Activated CD4-positive, alpha-beta T cell treated with anti-CD3 and anti-CD28 coated beads, Interleukin-10, Interleukin-2, amounts not matched to agents 100 ng/mL and 50 ng/mL, durations not matched to agents 16 hours and 8 hours (primary cell): Measurements from ENCODE around the gene CD22.
"Not testable (repeated sequence)": the region's sequence is repeated elsewhere in the genome, so short reads cannot be mapped to it uniquely, and the experiment has no call there.

Experiments used
- DNase-seq: peaks from one replicate; pipeline ENCODE4 v3.0.0-alpha.2; 2020

CD22 gene

DNA sequence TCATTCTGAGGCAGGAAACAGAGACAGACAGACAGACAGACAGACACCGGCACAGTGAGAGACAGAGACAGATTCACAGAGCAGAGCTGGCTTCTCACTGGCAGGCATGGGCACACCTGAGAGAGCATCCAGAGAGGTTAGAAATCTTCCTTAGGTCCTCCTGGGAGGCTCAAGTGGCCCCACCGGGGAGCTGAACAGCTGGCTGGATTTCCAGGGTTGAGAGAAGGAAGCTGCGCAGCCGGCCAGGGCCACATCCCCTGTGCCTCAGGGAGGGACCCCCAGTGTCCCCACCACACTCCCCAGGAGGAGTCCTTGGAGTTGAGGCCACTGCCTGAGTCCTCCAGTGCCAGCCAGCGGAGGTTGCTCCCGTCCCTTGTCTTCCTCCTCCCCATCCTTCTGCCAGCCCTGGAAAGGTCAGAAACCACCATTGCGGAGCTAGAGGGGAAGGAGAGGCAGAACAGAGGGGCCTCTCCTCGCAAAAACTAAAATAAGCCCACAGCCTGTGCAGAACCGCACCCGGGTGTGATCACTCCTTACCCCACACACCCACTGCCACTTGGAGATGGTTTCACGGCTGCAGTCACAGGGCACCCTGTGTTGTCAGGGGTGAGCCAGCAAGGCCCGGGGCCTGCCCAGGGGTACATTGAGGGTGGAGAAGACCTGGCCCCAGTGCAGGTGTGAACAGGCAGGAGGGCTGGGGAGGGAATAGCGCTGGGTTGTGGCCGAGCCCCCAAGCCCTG is 33.4 kb downstream of the CD22 start:
- DNase-seq: no peak

GRCh38 chr19:35363001-35363590 is 34.1 kb downstream of the CD22 start:
- DNase-seq: no peak

GRCh38 chr19:35363711-35364425 is 34.9 kb downstream of the CD22 start:
- DNase-seq: no peak

DNA sequence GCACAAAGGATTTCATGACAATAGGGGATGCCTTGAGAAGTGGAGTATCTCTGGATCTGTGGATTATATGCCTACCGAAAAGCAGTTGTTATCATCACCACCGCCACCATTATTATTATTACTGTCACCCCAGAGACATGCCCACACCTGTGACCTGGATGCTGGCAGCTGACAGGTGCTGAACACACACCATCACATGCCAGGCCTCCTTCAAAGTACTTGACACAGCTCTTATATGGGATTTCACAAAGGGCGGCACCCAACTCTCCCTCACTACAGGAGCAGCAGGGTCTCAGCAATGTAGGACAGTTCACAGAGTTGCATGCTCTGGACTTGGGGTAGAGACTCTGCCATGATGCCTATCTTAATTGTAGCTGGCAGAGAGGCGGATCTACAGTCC is 36.3 kb downstream of the CD22 start:
- no peak for DNase-seq

- no peak for DNase-seq
Observed at GRCh38 chr19:35368378-35368777, 39.4 kb downstream of the CD22 start.

DNA sequence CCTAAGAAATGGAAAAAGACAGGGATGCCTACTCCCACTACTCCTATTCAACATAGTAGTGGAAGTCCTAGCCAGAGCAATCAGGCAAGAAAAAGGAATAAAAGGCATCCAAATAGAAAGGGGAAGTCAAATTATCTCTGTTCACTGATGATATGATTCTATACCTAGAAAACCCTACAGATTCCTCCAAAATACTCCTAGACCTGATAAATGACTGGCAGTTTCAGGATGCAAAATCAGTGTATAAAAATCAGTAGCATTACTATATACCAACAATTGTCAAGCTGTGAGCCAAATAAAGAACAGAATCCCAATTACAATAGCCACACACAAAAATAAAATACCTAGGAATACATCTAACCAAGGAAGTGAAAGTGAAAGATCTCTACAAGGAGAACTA is 40.5 kb downstream of the CD22 start:
- no peak for DNase-seq

DNA sequence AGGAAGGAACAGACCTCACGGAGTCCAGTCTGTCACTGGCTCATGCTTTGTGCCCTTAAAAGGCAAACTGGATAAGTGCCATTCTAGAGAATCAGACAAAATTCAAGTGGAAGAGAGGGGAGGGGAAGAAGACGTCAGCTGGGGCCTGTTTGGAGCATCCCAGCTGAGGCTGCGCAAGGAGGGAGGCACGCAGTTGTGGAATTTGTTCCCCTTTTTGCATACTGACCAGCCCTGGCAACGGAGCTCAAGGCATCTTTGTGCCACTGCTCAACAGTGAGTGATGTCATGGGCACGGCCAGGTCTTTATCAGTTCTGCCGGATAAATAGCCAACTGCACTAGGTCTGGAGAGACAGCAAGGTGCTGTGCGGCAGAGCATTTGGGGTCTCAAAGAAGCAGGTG is 41.7 kb downstream of the CD22 start, which contains the start of gene GPR42:
Gene GPR42 (plus strand): TSS at position 347 of the 400 bp plus-strand sequence. CDS start 292 bp downstream, outside the sequence.
- no peak for DNase-seq

GRCh38 chr19:35373492-35373891 is 44.5 kb downstream of the CD22 start:
- DNase-seq: no peak

GRCh38 chr19:35374031-35374430 is 45.0 kb downstream of the CD22 start:
- not testable (repeated sequence) for DNase-seq

DNA sequence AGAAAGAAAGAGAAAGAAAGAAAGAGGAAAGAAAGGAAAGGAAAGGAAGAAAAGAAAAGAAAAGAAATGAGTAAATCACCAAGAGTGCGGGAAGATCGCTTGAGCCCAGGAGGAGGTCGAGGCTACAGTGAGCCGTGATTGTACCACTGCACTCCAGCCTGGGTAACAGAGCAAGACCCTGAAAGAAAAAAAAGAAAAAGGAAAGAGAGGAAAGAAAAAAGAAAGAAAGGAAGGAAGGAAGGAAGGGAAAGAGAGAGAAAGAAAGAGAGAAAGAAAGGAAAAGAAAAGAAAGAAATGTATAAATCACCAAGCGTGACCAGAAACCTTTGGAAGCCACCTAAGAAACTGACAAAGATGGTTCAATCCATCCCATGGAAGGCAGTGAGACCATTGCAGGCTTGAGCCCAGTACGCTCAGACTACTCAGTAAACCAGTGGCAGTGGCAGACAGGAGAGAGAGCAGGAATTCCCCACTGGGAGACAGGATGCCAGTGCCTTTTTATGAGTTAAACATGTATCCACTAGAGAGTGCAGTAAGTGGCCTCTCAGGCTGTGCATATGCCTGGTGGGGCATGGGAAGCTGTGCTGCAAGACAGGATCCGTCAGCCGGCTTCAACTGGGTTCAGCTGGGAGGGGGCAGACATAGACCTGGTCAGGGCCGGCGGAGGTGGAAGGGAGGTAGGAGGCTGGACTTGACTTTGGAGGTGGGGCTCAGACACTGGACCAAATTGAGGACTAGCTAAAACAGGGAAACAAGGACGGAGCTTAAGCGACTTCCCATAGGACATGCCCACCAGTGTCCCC is 46.7 kb downstream of the CD22 start:
- DNase-seq: no peak

DNA sequence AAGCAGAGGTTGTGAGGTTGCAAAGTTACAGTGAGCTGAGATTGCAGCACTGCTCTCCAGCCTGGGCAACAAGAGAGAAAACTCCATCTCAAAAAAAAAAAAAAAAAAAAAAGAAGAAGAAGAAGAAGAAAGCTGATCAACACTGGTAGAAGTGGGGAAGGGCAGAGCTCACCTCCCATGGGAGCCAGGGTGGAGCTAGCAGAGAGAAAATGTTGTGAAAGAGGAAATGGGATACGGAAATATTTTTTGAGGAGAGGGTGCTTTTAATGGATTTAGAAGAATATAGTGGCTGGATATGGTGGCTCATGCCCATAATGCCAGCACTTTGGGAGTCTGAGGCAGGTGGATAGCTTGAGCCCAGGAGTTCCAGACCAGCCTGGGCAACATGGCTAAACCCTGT is 48.7 kb downstream of the CD22 start:
- no peak for DNase-seq

GRCh38 chr19:35378356-35378755 is 49.4 kb downstream of the CD22 start:
- DNase-seq: no peak

- not testable (repeated sequence) for DNase-seq
Observed at GRCh38 chr19:35379545-35379944, 50.6 kb downstream of the CD22 start.

GRCh38 chr19:35379992-35380391 is 51.0 kb downstream of the CD22 start:
- no peak for DNase-seq

- DNase-seq: no peak
Observed at GRCh38 chr19:35380450-35381124, 51.6 kb downstream of the CD22 start.

DNA sequence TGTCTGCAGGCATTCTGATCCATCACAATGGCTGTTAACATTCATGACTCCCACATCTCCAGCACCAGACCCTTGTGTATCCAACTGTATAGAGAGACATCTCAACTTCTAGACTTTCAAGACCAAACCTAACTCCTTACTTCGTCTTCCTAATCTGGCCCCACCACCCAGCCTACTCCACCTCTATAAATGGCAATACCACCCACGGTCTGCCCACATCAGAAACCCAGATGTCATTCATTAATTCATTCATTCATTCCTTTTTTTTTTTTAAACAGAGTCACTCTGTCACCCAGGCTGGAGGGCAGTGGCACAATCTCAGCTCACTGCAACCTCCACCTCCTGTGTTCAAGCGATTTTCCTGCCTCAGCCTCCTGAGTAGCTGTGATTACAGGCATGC is 52.3 kb downstream of the CD22 start:
- no peak for DNase-seq

GRCh38 chr19:35381926-35382325 is 52.9 kb downstream of the CD22 start:
- no peak for DNase-seq

GRCh38 chr19:35383536-35383935 is 54.5 kb downstream of the CD22 start:
- no peak for DNase-seq

DNA sequence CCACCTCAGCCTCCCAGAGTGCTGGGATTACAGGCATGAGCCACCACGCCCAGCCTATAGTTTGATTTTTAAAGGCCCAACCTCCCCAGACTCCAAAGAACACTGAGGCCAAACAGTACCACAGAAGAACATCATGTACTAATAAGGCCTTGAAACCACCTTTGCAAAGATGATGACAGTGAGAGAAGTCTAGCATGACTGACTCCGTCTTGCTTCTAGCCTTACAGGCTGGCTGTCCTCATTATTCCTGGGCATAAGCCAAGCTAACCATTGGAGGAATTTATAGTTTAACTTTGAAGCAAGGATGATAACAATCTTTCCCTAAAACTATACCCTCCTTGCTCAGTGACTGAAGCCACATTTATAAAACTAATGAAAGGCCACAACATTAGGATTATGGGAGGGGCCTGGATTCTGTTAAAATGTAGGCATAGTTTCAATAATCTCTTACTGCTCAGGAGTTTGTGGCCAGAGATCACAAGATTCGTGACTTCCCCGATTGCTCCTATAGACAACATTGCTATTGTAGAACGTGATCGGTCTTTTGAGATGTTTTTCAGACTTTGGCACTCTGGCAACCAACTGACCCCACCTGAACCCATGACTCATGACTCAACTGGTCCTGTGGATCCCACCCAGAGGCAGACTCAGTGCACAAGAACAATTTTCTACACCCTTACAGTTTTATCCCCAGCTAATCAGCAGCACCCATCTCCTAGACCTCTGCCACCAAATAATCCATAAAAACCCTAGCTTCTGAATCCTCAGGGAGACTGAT is 59.5 kb downstream of the CD22 start:
- DNase-seq: no peak

DNA sequence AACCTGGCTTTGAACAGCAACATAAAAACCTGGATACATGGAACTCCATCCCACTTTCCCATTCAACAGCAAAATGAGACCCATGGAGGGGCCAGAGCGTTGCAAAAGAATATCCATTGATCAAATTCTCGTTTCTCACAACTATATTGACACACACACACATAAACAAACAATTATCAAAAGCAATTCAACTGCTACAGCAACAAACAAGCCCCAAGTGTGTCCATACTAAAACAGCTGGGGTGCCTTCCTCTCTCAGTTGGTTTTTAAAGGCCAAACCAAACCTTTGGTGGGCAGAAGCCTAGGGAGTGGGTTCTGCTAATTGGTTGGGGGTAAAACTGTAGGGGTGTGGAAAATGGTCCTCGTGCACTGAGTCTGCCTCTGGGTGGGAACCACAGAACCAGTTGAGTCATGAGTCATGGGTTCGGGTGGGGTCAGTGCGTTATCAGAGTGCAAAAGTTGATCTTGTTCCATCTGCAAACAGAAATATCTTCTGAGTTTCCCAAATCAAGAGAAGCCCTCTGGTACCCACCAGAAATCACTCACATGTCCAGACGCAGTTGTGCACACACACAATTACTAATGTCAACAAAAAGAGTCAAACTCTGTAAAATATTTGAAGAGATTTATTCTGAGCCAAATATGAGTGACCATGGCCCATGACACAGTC is 60.3 kb downstream of the CD22 start:
- no peak for DNase-seq
